DND-41 (cell line): Measurements from ENCODE around the gene OVOL1.

Source experiments
- ATAC-seq: fragments of 200-7000 bp; cut with Tn5 transposase; 3 replicates; pipeline ENCODE4 v1.9.1; 2021; ENCODE audit warnings: low read depth; ENCODE audit not compliant: insufficient read depth
- DNase-seq: peaks from one replicate; pipeline ENCODE4 v3.0.0-alpha.2; 2020
- H2AFZ ChIP-seq: 2 replicates; pipeline ENCODE4 v1.6.0; 2012; ENCODE audit warnings: low read depth, low read length
- H3K27ac ChIP-seq: 2 replicates; pipeline ENCODE4 v1.5.1; 2012; ENCODE audit warnings: low read length, inconsistent platforms
- H3K27me3 ChIP-seq: fragments of 200-600 bp; sonication (generic); 2 replicates; pipeline ENCODE4 v1.6.0; 2012; ENCODE audit warnings: low read length, mild to moderate bottlenecking, inconsistent platforms; ENCODE audit not compliant: insufficient read depth, poor library complexity
- H3K36me3 ChIP-seq: 2 replicates; pipeline ENCODE4 v1.5.1; 2012; ENCODE audit warnings: low read length, inconsistent platforms; ENCODE audit not compliant: insufficient read depth
- H3K4me1 ChIP-seq: 2 replicates; pipeline ENCODE4 v1.5.1; 2012; ENCODE audit warnings: mild to moderate bottlenecking, low read length; ENCODE audit not compliant: insufficient read depth
- H3K4me2 ChIP-seq: 2 replicates; pipeline ENCODE4 v1.6.0; 2012; ENCODE audit warnings: mild to moderate bottlenecking, moderate library complexity, low read length, inconsistent platforms; ENCODE audit not compliant: insufficient read depth
- H3K4me3 ChIP-seq, 2 experiments: fragments of 200-600 bp in 1 of 2; shearing (Covaris generic) in 1 of 2; 2 replicates each; pipeline ENCODE4 v1.5.1; 2012 to 2016; ENCODE audit warnings: inconsistent platforms in 2 of 2, low read length in 2 of 2, mild to moderate bottlenecking in 2 of 2, low read depth in 1 of 2, moderate library complexity in 1 of 2
- H3K79me2 ChIP-seq: 2 replicates; pipeline ENCODE4 v1.6.0; 2012; ENCODE audit warnings: low read length, inconsistent platforms; ENCODE audit not compliant: insufficient read depth
- H3K9ac ChIP-seq: 2 replicates; pipeline ENCODE4 v1.6.0; 2012; ENCODE audit warnings: low read depth, mild to moderate bottlenecking, inconsistent platforms, low read length, moderate library complexity
- H3K9me3 ChIP-seq: 2 replicates; pipeline ENCODE4 v1.5.1; 2012; ENCODE audit warnings: low read length, moderate library complexity, mild to moderate bottlenecking, inconsistent platforms; ENCODE audit not compliant: insufficient read depth, severe bottlenecking
- H4K20me1 ChIP-seq: 2 replicates; pipeline ENCODE4 v1.6.0; 2012; ENCODE audit warnings: low read length; ENCODE audit not compliant: insufficient read depth
- EZH2 ChIP-seq: IDR thresholded peaks from 3 replicates; pipeline ENCODE4 v1.6.1; 2012; ENCODE audit warnings: borderline replicate concordance, low read depth, mild to moderate bottlenecking, moderate library complexity, low read length, inconsistent platforms; ENCODE audit not compliant: severe bottlenecking
- TF ChIP-seq, protein P1 (sequence below): IDR thresholded peaks from 2 replicates; pipeline ENCODE4 v1.5.1; 2012; ENCODE audit warnings: borderline replicate concordance, low read length, moderate library complexity, mild to moderate bottlenecking; ENCODE audit not compliant: poor library complexity, severe bottlenecking; ENCODE audit errors: extremely low read depth

The OVOL1 gene

GRCh38 chr11:65742353-65742752, 44.5 kb upstream of the OVOL1 start:
- H3K79me2 ChIP-seq: no peaks in the 10 kb centered on the region

GRCh38 chr11:65743681-65744025, 43.2 kb upstream of the OVOL1 start:
- ATAC-seq (no peak), DNase-seq (no peak)
- H3K4me3 ChIP-seq: no peak overlapping the region
- H3K27me3 ChIP-seq: peaks cover 13% of the 10 kb centered on the region
- H3K9me3 ChIP-seq: no peaks in the 10 kb centered on the region
- no peak overlapping the region for H3K27ac ChIP-seq
- H2AFZ ChIP-seq: no peak overlapping the region
- TF ChIP-seq, protein P1, sequence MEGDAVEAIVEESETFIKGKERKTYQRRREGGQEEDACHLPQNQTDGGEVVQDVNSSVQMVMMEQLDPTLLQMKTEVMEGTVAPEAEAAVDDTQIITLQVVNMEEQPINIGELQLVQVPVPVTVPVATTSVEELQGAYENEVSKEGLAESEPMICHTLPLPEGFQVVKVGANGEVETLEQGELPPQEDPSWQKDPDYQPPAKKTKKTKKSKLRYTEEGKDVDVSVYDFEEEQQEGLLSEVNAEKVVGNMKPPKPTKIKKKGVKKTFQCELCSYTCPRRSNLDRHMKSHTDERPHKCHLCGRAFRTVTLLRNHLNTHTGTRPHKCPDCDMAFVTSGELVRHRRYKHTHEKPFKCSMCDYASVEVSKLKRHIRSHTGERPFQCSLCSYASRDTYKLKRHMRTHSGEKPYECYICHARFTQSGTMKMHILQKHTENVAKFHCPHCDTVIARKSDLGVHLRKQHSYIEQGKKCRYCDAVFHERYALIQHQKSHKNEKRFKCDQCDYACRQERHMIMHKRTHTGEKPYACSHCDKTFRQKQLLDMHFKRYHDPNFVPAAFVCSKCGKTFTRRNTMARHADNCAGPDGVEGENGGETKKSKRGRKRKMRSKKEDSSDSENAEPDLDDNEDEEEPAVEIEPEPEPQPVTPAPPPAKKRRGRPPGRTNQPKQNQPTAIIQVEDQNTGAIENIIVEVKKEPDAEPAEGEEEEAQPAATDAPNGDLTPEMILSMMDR: no peak
- no peak for TF ChIP-seq EZH2
- H3K4me2 ChIP-seq: no peak overlapping the region
- no peaks in the 10 kb centered on the region for H3K36me3 ChIP-seq
- no peaks in the 10 kb centered on the region for H4K20me1 ChIP-seq
- no peak overlapping the region for H3K9ac ChIP-seq
- H3K79me2 ChIP-seq: no peaks in the 10 kb centered on the region
- no peaks in the 10 kb centered on the region for H3K4me1 ChIP-seq

More at GRCh38 chr11:65742353-65742752, 44.5 kb upstream of the OVOL1 start:
- no peak overlapping the region for H3K4me3 ChIP-seq
- no peak overlapping the region for H3K4me2 ChIP-seq
- TF ChIP-seq, protein P1: no peak
- TF ChIP-seq EZH2: no peak
- no peaks in the 10 kb centered on the region for H3K36me3 ChIP-seq
- no peaks in the 10 kb centered on the region for H4K20me1 ChIP-seq
- H3K27me3 ChIP-seq: peaks cover 3% of the 10 kb centered on the region
- no peaks in the 10 kb centered on the region for H3K4me1 ChIP-seq
- no peak overlapping the region for H3K9ac ChIP-seq
- ATAC-seq: no peak
- DNase-seq: no peak
- H3K27ac ChIP-seq: no peak overlapping the region
- H2AFZ ChIP-seq: no peak overlapping the region
- H3K9me3 ChIP-seq: no peaks in the 10 kb centered on the region

DNA sequence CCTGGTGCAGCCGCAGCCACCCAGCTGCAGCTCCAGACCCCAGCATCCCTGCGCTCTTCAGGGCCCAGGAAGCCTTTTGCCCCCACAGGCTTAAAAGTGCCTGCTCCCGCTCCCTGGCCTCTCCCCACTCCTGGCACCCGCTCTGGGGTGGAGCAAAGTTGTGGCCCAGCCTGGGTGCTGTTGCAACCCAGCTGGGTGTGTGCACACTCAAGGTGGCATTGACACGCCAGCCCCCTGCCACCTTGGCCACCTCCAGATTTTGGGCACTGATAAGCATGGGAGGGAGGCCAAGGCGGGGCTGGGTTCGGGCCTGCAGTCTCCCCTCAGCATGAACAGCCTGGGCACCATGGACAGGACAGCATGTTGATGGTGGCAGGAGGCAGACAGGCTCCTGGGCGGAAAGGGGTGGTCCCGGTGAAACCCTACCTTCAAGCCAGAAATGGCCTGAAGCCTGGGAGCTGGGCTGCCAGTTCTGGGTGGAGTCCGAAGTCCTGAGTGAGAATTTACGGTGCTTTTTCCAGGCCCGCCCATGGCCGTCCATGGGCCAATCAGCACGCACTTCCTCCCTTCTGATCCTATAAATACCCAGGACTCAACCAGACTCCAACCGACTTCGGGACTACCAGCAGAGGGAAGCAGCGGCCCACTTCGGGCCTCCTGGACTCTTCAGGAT, 42.7 kb upstream of the OVOL1 start:
- H4K20me1 ChIP-seq: no peaks in the 10 kb centered on the region
- peaks cover 14% of the 10 kb centered on the region for H3K27me3 ChIP-seq
- no peak overlapping the region for H3K4me3 ChIP-seq
- no peaks in the 10 kb centered on the region for H3K36me3 ChIP-seq
- no peaks in the 10 kb centered on the region for H3K9me3 ChIP-seq
- no peak overlapping the region for H3K9ac ChIP-seq
- no peak for TF ChIP-seq EZH2
- TF ChIP-seq, protein P1: peak; percentile 25
- H2AFZ ChIP-seq: no peak overlapping the region
- no peak overlapping the region for H3K27ac ChIP-seq
- no peak for DNase-seq
- no peak overlapping the region for H3K4me2 ChIP-seq
- H3K79me2 ChIP-seq: no peaks in the 10 kb centered on the region
- H3K4me1 ChIP-seq: no peaks in the 10 kb centered on the region
- ATAC-seq: no peak
